ENCODE data around the gene PBX1.

PBX1 gene

GRCh38 chr1:164569241-164569640 is 10.3 kb downstream of the PBX1 start:
- Histone ChIP-seq H3K79me2 (ENCODE audit: insufficient read depth, low read depth) (no peaks in the 10 kb centered on the region), H2AFZ (ENCODE audit: low read depth) (no peak overlapping the region), H3K36me3 (ENCODE audit: insufficient read depth) (no peaks in the 10 kb centered on the region), H3K4me2 (no peak overlapping the region), H3K9ac (no peak overlapping the region), H3K27me3 (ENCODE audit: insufficient read depth, low read depth) (no peaks in the 10 kb centered on the region), H3K27ac (no peak overlapping the region), H3K4me3 (IDR thresholded peaks at IDR 0.05; ENCODE audit: insufficient read depth, low read depth, low read length) (no peak overlapping the region), H4K20me1 (ENCODE audit: insufficient read depth) (no peaks in the 10 kb centered on the region), H3K4me1 (ENCODE audit: low read depth, poor library complexity, severe bottlenecking) (no peaks in the 10 kb centered on the region)
- TF ChIP-seq CTCF (conservative IDR thresholded peaks at IDR 0.05; ENCODE audit: low read depth, low read length), result no peak

- Histone ChIP-seq H3K27me3 (ENCODE audit: insufficient read depth, low read depth) (no peaks in the 10 kb centered on the region), H3K4me3 (IDR thresholded peaks at IDR 0.05; ENCODE audit: insufficient read depth, low read depth, low read length) (no peak overlapping the region), H3K36me3 (ENCODE audit: insufficient read depth) (no peaks in the 10 kb centered on the region), H4K20me1 (ENCODE audit: insufficient read depth) (no peaks in the 10 kb centered on the region), H2AFZ (ENCODE audit: low read depth) (no peak overlapping the region), H3K79me2 (ENCODE audit: insufficient read depth, low read depth) (no peaks in the 10 kb centered on the region), H3K27ac (no peak overlapping the region), H3K9ac (no peak overlapping the region), H3K4me1 (ENCODE audit: low read depth, poor library complexity, severe bottlenecking) (no peaks in the 10 kb centered on the region), H3K4me2 (no peak overlapping the region)
- no peak for TF ChIP-seq CTCF (conservative IDR thresholded peaks at IDR 0.05; ENCODE audit: low read depth, low read length)
These were observed 10.9 kb downstream of the PBX1 start for GRCh38 chr1:164569866-164570265.

GRCh38 chr1:164571333-164571732 is 12.3 kb downstream of the PBX1 start:
- Histone ChIP-seq H3K4me3 (IDR thresholded peaks at IDR 0.05; ENCODE audit: insufficient read depth, low read depth, low read length) (no peak overlapping the region), H2AFZ (ENCODE audit: low read depth) (no peak overlapping the region), H3K36me3 (ENCODE audit: insufficient read depth) (no peaks in the 10 kb centered on the region), H3K9ac (no peak overlapping the region), H3K79me2 (ENCODE audit: insufficient read depth, low read depth) (no peaks in the 10 kb centered on the region), H3K4me2 (no peak overlapping the region), H4K20me1 (ENCODE audit: insufficient read depth) (no peaks in the 10 kb centered on the region), H3K27ac (no peak overlapping the region), H3K4me1 (ENCODE audit: low read depth, poor library complexity, severe bottlenecking) (no peaks in the 10 kb centered on the region), H3K27me3 (ENCODE audit: insufficient read depth, low read depth) (no peaks in the 10 kb centered on the region)
- TF ChIP-seq CTCF (conservative IDR thresholded peaks at IDR 0.05; ENCODE audit: low read depth, low read length), result no peak

GRCh38 chr1:164575356-164575886 is 16.4 kb downstream of the PBX1 start:
- Histone ChIP-seq H3K79me2 (ENCODE audit: insufficient read depth, low read depth) (no peaks in the 10 kb centered on the region), H3K4me3 (IDR thresholded peaks at IDR 0.05; ENCODE audit: insufficient read depth, low read depth, low read length) (no peak overlapping the region), H3K27ac (no peak overlapping the region)

More at GRCh38 chr1:164575356-164575886, 16.4 kb downstream of the PBX1 start:
- no peaks in the 10 kb centered on the region for H3K27me3 ChIP-seq (ENCODE audit: insufficient read depth, low read depth)
- H3K4me2 ChIP-seq, result no peak overlapping the region
- no peak overlapping the region for H2AFZ ChIP-seq (ENCODE audit: low read depth)
- TF ChIP-seq CTCF (conservative IDR thresholded peaks at IDR 0.05; ENCODE audit: low read depth, low read length), result no peak
- H3K4me1 ChIP-seq (ENCODE audit: low read depth, poor library complexity, severe bottlenecking), result no peaks in the 10 kb centered on the region
- no peak overlapping the region for H3K9ac ChIP-seq
- H4K20me1 ChIP-seq (ENCODE audit: insufficient read depth), result no peaks in the 10 kb centered on the region
- H3K36me3 ChIP-seq (ENCODE audit: insufficient read depth), result no peaks in the 10 kb centered on the region
